ENCODE data around the gene MOB3A. TPM values are rescaled to one million over a fixed set of nuclear protein-coding genes. Genes with fewer than 3 reads are reported as not detected.

Gene MOB3A
- total RNA-seq, 1 donor from 2014 or later = 6.0 TPM

- Histone ChIP-seq H3K4me2 (no peak overlapping the region), H4K20me1 (ENCODE audit: low read depth) (peaks cover 10% of the 10 kb centered on the region), H3K4me1 (no peaks in the 10 kb centered on the region), H3F3A (ENCODE audit: low read depth) (no peaks in the 10 kb centered on the region), H3K36me3 (no peaks in the 10 kb centered on the region), H3K27ac (no peak overlapping the region), H3K4me3 (no peak overlapping the region), H3K9ac (no peak overlapping the region), H2AFZ (replicated peaks) (no peak overlapping the region), H3K79me2 (ENCODE audit: low read depth) (no peaks in the 10 kb centered on the region), H3K9me3 (ENCODE audit: low read depth) (no peaks in the 10 kb centered on the region), H3K27me3 (no peaks in the 10 kb centered on the region)
- Mint-ChIP-seq H3K27me3 (ENCODE audit: insufficient read depth, low read depth) (peaks cover 5% of the 10 kb centered on the region), H3K36me3 (peaks cover 19% of the 10 kb centered on the region), H3K4me3 (no peak overlapping the region), H3K4me1 (no peaks in the 10 kb centered on the region), H3K9me3 (no peaks in the 10 kb centered on the region), H3K27ac (no peak overlapping the region)
- no peak for TF ChIP-seq EZH2 (IDR thresholded peaks at IDR 0.05)
- TF ChIP-seq CTCF (IDR thresholded peaks at IDR 0.05) = no peak
- no peak for TF ChIP-seq EZH2phosphoT487 (IDR thresholded peaks at IDR 0.05)
- DNase-seq (ENCODE audit: low spot score) = no peak
Observed at GRCh38 chr19:2115911-2116426, 19.8 kb upstream of the MOB3A start.

GRCh38 chr19:2115324-2115723, 19.2 kb upstream of the MOB3A start:
- no peak overlapping the region for H3K4me3 ChIP-seq
- H3K9me3 Mint-ChIP-seq = no peaks in the 10 kb centered on the region
- H3K27ac Mint-ChIP-seq = no peak overlapping the region
- H3K36me3 Mint-ChIP-seq = peaks cover 19% of the 10 kb centered on the region
- no peak overlapping the region for H3K27ac ChIP-seq
- H3K4me2 ChIP-seq = no peak overlapping the region
- no peak for TF ChIP-seq EZH2 (IDR thresholded peaks at IDR 0.05)
- TF ChIP-seq EZH2phosphoT487 (IDR thresholded peaks at IDR 0.05) = no peak
- TF ChIP-seq CTCF (IDR thresholded peaks at IDR 0.05) = no peak
- no peak for DNase-seq (ENCODE audit: low spot score)
- H3K4me1 Mint-ChIP-seq = no peaks in the 10 kb centered on the region
- peak overlapping the region; percentile 24 for H3K4me3 Mint-ChIP-seq
- no peaks in the 10 kb centered on the region for H3K27me3 ChIP-seq
- H4K20me1 ChIP-seq (ENCODE audit: low read depth) = peaks cover 10% of the 10 kb centered on the region
- no peak overlapping the region for H2AFZ ChIP-seq (replicated peaks)
- H3K9me3 ChIP-seq (ENCODE audit: low read depth) = no peaks in the 10 kb centered on the region
- H3F3A ChIP-seq (ENCODE audit: low read depth) = no peaks in the 10 kb centered on the region
- no peak overlapping the region for H3K9ac ChIP-seq
- H3K79me2 ChIP-seq (ENCODE audit: low read depth) = no peaks in the 10 kb centered on the region
- peaks cover 5% of the 10 kb centered on the region for H3K27me3 Mint-ChIP-seq (ENCODE audit: insufficient read depth, low read depth)
- H3K4me1 ChIP-seq = no peaks in the 10 kb centered on the region
- H3K36me3 ChIP-seq = no peaks in the 10 kb centered on the region

GRCh38 chr19:2114821-2115220, 18.7 kb upstream of the MOB3A start:
- H3F3A ChIP-seq (ENCODE audit: low read depth) = no peaks in the 10 kb centered on the region
- no peak overlapping the region for H2AFZ ChIP-seq (replicated peaks)
- H3K27me3 ChIP-seq = no peaks in the 10 kb centered on the region
- Mint-ChIP-seq H3K36me3 (peaks cover 19% of the 10 kb centered on the region), H3K4me3 (no peak overlapping the region), H3K4me1 (no peaks in the 10 kb centered on the region), H3K27me3 (ENCODE audit: insufficient read depth, low read depth) (peaks cover 5% of the 10 kb centered on the region), H3K27ac (no peak overlapping the region), H3K9me3 (no peaks in the 10 kb centered on the region)
- peaks cover 6% of the 10 kb centered on the region for H4K20me1 ChIP-seq (ENCODE audit: low read depth)
- no peaks in the 10 kb centered on the region for H3K4me1 ChIP-seq
- H3K9ac ChIP-seq = no peak overlapping the region
- H3K79me2 ChIP-seq (ENCODE audit: low read depth) = no peaks in the 10 kb centered on the region
- no peaks in the 10 kb centered on the region for H3K9me3 ChIP-seq (ENCODE audit: low read depth)
- no peak overlapping the region for H3K4me2 ChIP-seq
- no peak overlapping the region for H3K27ac ChIP-seq
- DNase-seq (ENCODE audit: low spot score) = no peak
- TF ChIP-seq EZH2 (IDR thresholded peaks at IDR 0.05) (no peak), EZH2phosphoT487 (IDR thresholded peaks at IDR 0.05) (no peak), CTCF (IDR thresholded peaks at IDR 0.05) (no peak)
- no peaks in the 10 kb centered on the region for H3K36me3 ChIP-seq
- no peak overlapping the region for H3K4me3 ChIP-seq

All from neural progenitor cell (in vitro differentiated cells).